ENCODE data around the gene COL18A1.

Gene COL18A1

GRCh38 chr21:45486443-45487160 is 81.6 kb downstream of the COL18A1 start:
- H3K9me3 ChIP-seq (ENCODE audit: insufficient read depth, low read length, severe bottlenecking) = no peaks in the 10 kb centered on the region
- TF ChIP-seq CTCF (IDR thresholded peaks at IDR 0.05; ENCODE audit: borderline replicate concordance, extremely low read depth, low read length, poor library complexity, severe bottlenecking) (no peak), EZH2 (IDR thresholded peaks at IDR 0.05; ENCODE audit: borderline replicate concordance, low read depth, low read length, severe bottlenecking) (no peak)
- no peak overlapping the region for H2AFZ ChIP-seq (ENCODE audit: low read depth, low read length)
- ATAC-seq (ENCODE audit: insufficient read depth, low read depth) (no peak), DNase-seq (no peak)
- no peaks in the 10 kb centered on the region for H3K36me3 ChIP-seq (ENCODE audit: insufficient read depth, low read length)
- H3K79me2 ChIP-seq (ENCODE audit: insufficient read depth, low read length) = no peaks in the 10 kb centered on the region
- H3K4me2 ChIP-seq (ENCODE audit: insufficient read depth, low read length) = no peak overlapping the region
- no peak overlapping the region for H3K9ac ChIP-seq (ENCODE audit: low read depth, low read length)
- no peaks in the 10 kb centered on the region for H3K4me1 ChIP-seq (ENCODE audit: insufficient read depth, low read length)
- H3K27me3 ChIP-seq (ENCODE audit: insufficient read depth, low read length, poor library complexity) = no peaks in the 10 kb centered on the region
- no peak overlapping the region for H3K27ac ChIP-seq (ENCODE audit: low read length)
- H3K4me3 ChIP-seq (ENCODE audit: low read depth in 1 of 2, low read length in 2 of 2) = no peak overlapping the region
- H4K20me1 ChIP-seq (ENCODE audit: insufficient read depth, low read length) = no peaks in the 10 kb centered on the region

- H3K9me3 ChIP-seq (ENCODE audit: insufficient read depth, low read length, severe bottlenecking) = no peaks in the 10 kb centered on the region
- no peak for ATAC-seq (ENCODE audit: insufficient read depth, low read depth)
Observed at GRCh38 chr21:45487161-45487806, 82.3 kb downstream of the COL18A1 start.

GRCh38 chr21:45487891-45488600 is 83.1 kb downstream of the COL18A1 start:
- no peak overlapping the region for H3K4me2 ChIP-seq (ENCODE audit: insufficient read depth, low read length)
- H3K4me3 ChIP-seq (ENCODE audit: low read depth in 1 of 2, low read length in 2 of 2) = no peak overlapping the region
- no peaks in the 10 kb centered on the region for H3K9me3 ChIP-seq (ENCODE audit: insufficient read depth, low read length, severe bottlenecking)
- no peak for ATAC-seq (ENCODE audit: insufficient read depth, low read depth)
- no peak overlapping the region for H3K9ac ChIP-seq (ENCODE audit: low read depth, low read length)
- no peaks in the 10 kb centered on the region for H3K79me2 ChIP-seq (ENCODE audit: insufficient read depth, low read length)
- no peak overlapping the region for H3K27ac ChIP-seq (ENCODE audit: low read length)
- H2AFZ ChIP-seq (ENCODE audit: low read depth, low read length) = no peak overlapping the region
- H4K20me1 ChIP-seq (ENCODE audit: insufficient read depth, low read length) = no peaks in the 10 kb centered on the region
- TF ChIP-seq EZH2 (IDR thresholded peaks at IDR 0.05; ENCODE audit: borderline replicate concordance, low read depth, low read length, severe bottlenecking) (no peak), CTCF (IDR thresholded peaks at IDR 0.05; ENCODE audit: borderline replicate concordance, extremely low read depth, low read length, poor library complexity, severe bottlenecking) (no peak)
- H3K36me3 ChIP-seq (ENCODE audit: insufficient read depth, low read length) = no peaks in the 10 kb centered on the region
- no peak for DNase-seq
- no peaks in the 10 kb centered on the region for H3K4me1 ChIP-seq (ENCODE audit: insufficient read depth, low read length)
- no peaks in the 10 kb centered on the region for H3K27me3 ChIP-seq (ENCODE audit: insufficient read depth, low read length, poor library complexity)

More at GRCh38 chr21:45487161-45487806, 82.3 kb downstream of the COL18A1 start:
- H4K20me1 ChIP-seq (ENCODE audit: insufficient read depth, low read length) = no peaks in the 10 kb centered on the region
- no peak overlapping the region for H3K9ac ChIP-seq (ENCODE audit: low read depth, low read length)
- no peaks in the 10 kb centered on the region for H3K27me3 ChIP-seq (ENCODE audit: insufficient read depth, low read length, poor library complexity)
- TF ChIP-seq CTCF (IDR thresholded peaks at IDR 0.05; ENCODE audit: borderline replicate concordance, extremely low read depth, low read length, poor library complexity, severe bottlenecking) = no peak
- TF ChIP-seq EZH2 (IDR thresholded peaks at IDR 0.05; ENCODE audit: borderline replicate concordance, low read depth, low read length, severe bottlenecking) = no peak
- H3K4me3 ChIP-seq (ENCODE audit: low read depth in 1 of 2, low read length in 2 of 2) = no peak overlapping the region
- H3K4me1 ChIP-seq (ENCODE audit: insufficient read depth, low read length) = no peaks in the 10 kb centered on the region
- H3K36me3 ChIP-seq (ENCODE audit: insufficient read depth, low read length) = no peaks in the 10 kb centered on the region
- H3K4me2 ChIP-seq (ENCODE audit: insufficient read depth, low read length) = no peak overlapping the region
- H3K27ac ChIP-seq (ENCODE audit: low read length) = no peak overlapping the region
- no peak overlapping the region for H2AFZ ChIP-seq (ENCODE audit: low read depth, low read length)
- H3K79me2 ChIP-seq (ENCODE audit: insufficient read depth, low read length) = no peaks in the 10 kb centered on the region
- DNase-seq = no peak
